ENCODE results near the gene PANK4. TPM values are rescaled to one million over a fixed set of nuclear protein-coding genes. Genes with fewer than 3 reads are reported as not detected.
A peak's percentile ranks its signal among the peaks of the same experiment; 100 is the strongest.

Gene PANK4
- total RNA-seq, 1 experiment from 2014 or later = 48.8 TPM

- H3K36me3 ChIP-seq = peaks cover 35% of the 10 kb centered on the region
- H3K27me3 ChIP-seq = peaks cover 1% of the 10 kb centered on the region; the same call in 1 of the 2 replicates
- no peak overlapping the region for H3K27ac ChIP-seq
- peaks cover 26% of the 10 kb centered on the region for H3K4me1 ChIP-seq
- DNase-seq = no peak
- H3K4me3 ChIP-seq = no peak overlapping the region
- no peaks in the 10 kb centered on the region for H3K9me3 ChIP-seq (replicated peaks)
These were observed 18.2 kb downstream of the PANK4 start for GRCh38 chr1:2508180-2508579.

GRCh38 chr1:2507744-2508155 lies 18.6 kb downstream of the PANK4 start:
- Histone ChIP-seq H3K4me1 (peaks cover 27% of the 10 kb centered on the region), H3K36me3 (peaks cover 34% of the 10 kb centered on the region), H3K9me3 (replicated peaks) (no peaks in the 10 kb centered on the region), H3K27ac (no peak overlapping the region), H3K27me3 (peaks cover 2% of the 10 kb centered on the region; the same call in 1 of the 2 replicates), H3K4me3 (no peak overlapping the region)
- DNase-seq = no peak

- no peaks in the 10 kb centered on the region for H3K9me3 ChIP-seq (replicated peaks)
- peaks cover 32% of the 10 kb centered on the region for H3K4me1 ChIP-seq
- peaks cover 34% of the 10 kb centered on the region for H3K36me3 ChIP-seq
These were observed 19.4 kb downstream of the PANK4 start for GRCh38 chr1:2506901-2507565.

GRCh38 chr1:2506007-2506860 lies 20.2 kb downstream of the PANK4 start:
- H3K27ac ChIP-seq = no peak overlapping the region

More at GRCh38 chr1:2506901-2507565, 19.4 kb downstream of the PANK4 start:
- no peak for DNase-seq
- Histone ChIP-seq H3K4me3 (no peak overlapping the region), H3K27me3 (peaks cover 2% of the 10 kb centered on the region; the same call in 1 of the 2 replicates), H3K27ac (no peak overlapping the region)

GRCh38 chr1:2505461-2505994 lies 20.9 kb downstream of the PANK4 start:
- Histone ChIP-seq H3K4me1 (peaks cover 45% of the 10 kb centered on the region), H3K27me3 (peaks cover 2% of the 10 kb centered on the region; the same call in 1 of the 2 replicates), H3K36me3 (peaks cover 25% of the 10 kb centered on the region), H3K27ac (peak overlapping the region; percentile 61), H3K9me3 (replicated peaks) (no peaks in the 10 kb centered on the region), H3K4me3 (no peak overlapping the region)
- no peak for DNase-seq

More at GRCh38 chr1:2506007-2506860, 20.2 kb downstream of the PANK4 start:
- peaks cover 31% of the 10 kb centered on the region for H3K36me3 ChIP-seq
- no peak for DNase-seq
- peaks cover 2% of the 10 kb centered on the region; the same call in 1 of the 2 replicates for H3K27me3 ChIP-seq
- no peaks in the 10 kb centered on the region for H3K9me3 ChIP-seq (replicated peaks)
- peaks cover 40% of the 10 kb centered on the region for H3K4me1 ChIP-seq
- H3K4me3 ChIP-seq = no peak overlapping the region

GRCh38 chr1:2504949-2505272 lies 21.5 kb downstream of the PANK4 start:
- H3K9me3 ChIP-seq (replicated peaks) = no peaks in the 10 kb centered on the region
- H3K4me1 ChIP-seq = peaks cover 51% of the 10 kb centered on the region
- H3K27ac ChIP-seq = peak overlapping the region; percentile 61
- H3K27me3 ChIP-seq = peaks cover 2% of the 10 kb centered on the region; the same call in 1 of the 2 replicates
- no peak for DNase-seq
- H3K36me3 ChIP-seq = peaks cover 18% of the 10 kb centered on the region
- peak overlapping the region; percentile 50 for H3K4me3 ChIP-seq

- Histone ChIP-seq H3K27ac (peak overlapping the region; percentile 61), H3K36me3 (peaks cover 14% of the 10 kb centered on the region; the same call in 1 of the 2 replicates), H3K27me3 (peaks cover 2% of the 10 kb centered on the region; the same call in 1 of the 2 replicates), H3K4me1 (peaks cover 57% of the 10 kb centered on the region), H3K9me3 (replicated peaks) (no peaks in the 10 kb centered on the region), H3K4me3 (peak overlapping the region; percentile 50)
- DNase-seq = peak; percentile 86
These were observed 22.0 kb downstream of the PANK4 start for GRCh38 chr1:2504225-2504948.

GRCh38 chr1:2503554-2504224 lies 22.7 kb downstream of the PANK4 start:
- Histone ChIP-seq H3K4me3 (peak overlapping the region; percentile 50), H3K9me3 (replicated peaks) (no peaks in the 10 kb centered on the region), H3K27me3 (peaks cover 2% of the 10 kb centered on the region; the same call in 1 of the 2 replicates), H3K36me3 (peaks cover 14% of the 10 kb centered on the region; the same call in 1 of the 2 replicates), H3K4me1 (peaks cover 60% of the 10 kb centered on the region), H3K27ac (peak overlapping the region; percentile 61)
- peak; percentile 53 to 56 for DNase-seq

- peaks cover 2% of the 10 kb centered on the region; the same call in 1 of the 2 replicates for H3K27me3 ChIP-seq
- H3K4me1 ChIP-seq = peaks cover 60% of the 10 kb centered on the region
- peak overlapping the region; percentile 50; the same call in 1 of the 2 replicates for H3K4me3 ChIP-seq
- peaks cover 6% of the 10 kb centered on the region; the same call in 1 of the 2 replicates for H3K36me3 ChIP-seq
- H3K9me3 ChIP-seq (replicated peaks) = no peaks in the 10 kb centered on the region
- H3K27ac ChIP-seq = no peak overlapping the region
- DNase-seq = no peak
These were observed 23.5 kb downstream of the PANK4 start for GRCh38 chr1:2502661-2503553.

GRCh38 chr1:2502210-2502609 lies 24.2 kb downstream of the PANK4 start:
- H3K27me3 ChIP-seq = peaks cover 2% of the 10 kb centered on the region; the same call in 1 of the 2 replicates
- H3K36me3 ChIP-seq = no peaks in the 10 kb centered on the region
- peaks cover 60% of the 10 kb centered on the region for H3K4me1 ChIP-seq
- no peak for DNase-seq
- H3K4me3 ChIP-seq = no peak overlapping the region
- no peaks in the 10 kb centered on the region for H3K9me3 ChIP-seq (replicated peaks)
- H3K27ac ChIP-seq = no peak overlapping the region

- peak overlapping the region; percentile 68 for H3K27ac ChIP-seq
- no peak for DNase-seq
- H3K4me1 ChIP-seq = peaks cover 60% of the 10 kb centered on the region
- H3K9me3 ChIP-seq (replicated peaks) = no peaks in the 10 kb centered on the region
- H3K36me3 ChIP-seq = no peaks in the 10 kb centered on the region
- H3K4me3 ChIP-seq = no peak overlapping the region
- H3K27me3 ChIP-seq = peaks cover 2% of the 10 kb centered on the region; the same call in 1 of the 2 replicates
These were observed 24.6 kb downstream of the PANK4 start for GRCh38 chr1:2501820-2502119.

GRCh38 chr1:2501041-2501819 lies 25.2 kb downstream of the PANK4 start:
- Histone ChIP-seq H3K27me3 (peaks cover 2% of the 10 kb centered on the region; the same call in 1 of the 2 replicates), H3K4me3 (peak overlapping the region; percentile 14; the same call in 1 of the 2 replicates), H3K9me3 (replicated peaks) (no peaks in the 10 kb centered on the region), H3K27ac (peak overlapping the region; percentile 68), H3K4me1 (peaks cover 60% of the 10 kb centered on the region), H3K36me3 (no peaks in the 10 kb centered on the region)
- DNase-seq = peak; percentile 93 to 95

Data from SJCRH30 (cell line).